Measurements from ENCODE around the gene KRT7. TPM values are rescaled to one million over a fixed set of nuclear protein-coding genes. Genes with fewer than 3 reads are reported as not detected.

Gene KRT7
- total and polyA plus RNA-seq, 2 donors (not counting 3 experiments of a cell fraction or from before 2014, with no cell fraction given): 120 to 293 TPM

GRCh38 chr12:52225752-52226151, 7.3 kb upstream of the KRT7 start:
- H3K9me1 ChIP-seq (replicated peaks; ENCODE audit: control insufficient read depth, extremely low read depth, insufficient read depth, low read length): no peaks in the 10 kb centered on the region
- dilution Hi-C loops (cut with MboI; ENCODE audit: extremely low pct_ligation_motif_present, low sequenced_read_pairs) (no loop called here), intact Hi-C loops (cut with micrococcal nuclease) (no loop called here)
- H3K4me1 ChIP-seq (ENCODE audit: control insufficient read depth, extremely low read depth, insufficient read depth, low read length): peaks cover 16% of the 10 kb centered on the region
- no peaks in the 10 kb centered on the region for H4K20me1 ChIP-seq (replicated peaks; ENCODE audit: control insufficient read depth, extremely low read depth, insufficient read depth, low read length)
- H3K79me2 ChIP-seq (ENCODE audit: control insufficient read depth, insufficient read depth, low read length): no peaks in the 10 kb centered on the region
- H3K9ac ChIP-seq (replicated peaks; ENCODE audit: extremely low read depth, insufficient read depth, low read length): no peak overlapping the region
- POLR2A ChIA-PET: no interaction called here
- H2AFZ ChIP-seq (ENCODE audit: low read depth, low read length): no peak overlapping the region
- TF ChIP-seq MYC (IDR thresholded peaks at IDR 0.05; ENCODE audit: low read depth, low read length) (no peak), JUN (IDR thresholded peaks at IDR 0.05; ENCODE audit: borderline replicate concordance, insufficient read depth, insufficient read length, low read depth) (no peak), POLR2AphosphoS5 (IDR thresholded peaks at IDR 0.05; ENCODE audit: insufficient read depth, low read depth, low read length) (no peak), EZH2 (IDR thresholded peaks at IDR 0.05; ENCODE audit: borderline replicate concordance, low read depth, low read length, severe bottlenecking) (no peak), FOS (IDR thresholded peaks at IDR 0.05; ENCODE audit: borderline replicate concordance, insufficient read depth, low read length) (no peak), GATA2 (IDR thresholded peaks at IDR 0.05; ENCODE audit: insufficient read depth, insufficient read length, low read depth, low read length) (no peak), POLR2A (IDR thresholded peaks at IDR 0.05; ENCODE audit: low read depth, low read length) (no peak)
- TF ChIP-seq, protein P1, sequence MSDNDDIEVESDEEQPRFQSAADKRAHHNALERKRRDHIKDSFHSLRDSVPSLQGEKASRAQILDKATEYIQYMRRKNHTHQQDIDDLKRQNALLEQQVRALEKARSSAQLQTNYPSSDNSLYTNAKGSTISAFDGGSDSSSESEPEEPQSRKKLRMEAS (IDR thresholded peaks at IDR 0.05; ENCODE audit: insufficient read depth, insufficient read length): no peak
- TF ChIP-seq, protein P2, sequence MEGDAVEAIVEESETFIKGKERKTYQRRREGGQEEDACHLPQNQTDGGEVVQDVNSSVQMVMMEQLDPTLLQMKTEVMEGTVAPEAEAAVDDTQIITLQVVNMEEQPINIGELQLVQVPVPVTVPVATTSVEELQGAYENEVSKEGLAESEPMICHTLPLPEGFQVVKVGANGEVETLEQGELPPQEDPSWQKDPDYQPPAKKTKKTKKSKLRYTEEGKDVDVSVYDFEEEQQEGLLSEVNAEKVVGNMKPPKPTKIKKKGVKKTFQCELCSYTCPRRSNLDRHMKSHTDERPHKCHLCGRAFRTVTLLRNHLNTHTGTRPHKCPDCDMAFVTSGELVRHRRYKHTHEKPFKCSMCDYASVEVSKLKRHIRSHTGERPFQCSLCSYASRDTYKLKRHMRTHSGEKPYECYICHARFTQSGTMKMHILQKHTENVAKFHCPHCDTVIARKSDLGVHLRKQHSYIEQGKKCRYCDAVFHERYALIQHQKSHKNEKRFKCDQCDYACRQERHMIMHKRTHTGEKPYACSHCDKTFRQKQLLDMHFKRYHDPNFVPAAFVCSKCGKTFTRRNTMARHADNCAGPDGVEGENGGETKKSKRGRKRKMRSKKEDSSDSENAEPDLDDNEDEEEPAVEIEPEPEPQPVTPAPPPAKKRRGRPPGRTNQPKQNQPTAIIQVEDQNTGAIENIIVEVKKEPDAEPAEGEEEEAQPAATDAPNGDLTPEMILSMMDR (IDR thresholded peaks at IDR 0.05; ENCODE audit: extremely low read depth in 1 of 2, insufficient read depth in 1 of 2, low read depth in 1 of 2, low read length in 2 of 2): no peak
- H3K4me3 ChIP-seq (replicated peaks in 1 of 3; ENCODE audit: insufficient read depth in 1 of 3, low read depth in 1 of 3, low read length in 3 of 3): no peak overlapping the region
- no peaks in the 10 kb centered on the region for H3K9me3 ChIP-seq (replicated peaks; ENCODE audit: control insufficient read depth, insufficient read depth, low read length)
- DNase-seq (ENCODE audit: low read depth, low spot score) (no peak), FAIRE-seq (no peak)
- BruUV-seq (replicated peaks): no TSS peak
- no peaks in the 10 kb centered on the region for H3K27me3 ChIP-seq (ENCODE audit: control insufficient read depth in 2 of 2, insufficient read depth in 2 of 2, low read length in 2 of 2)
- CTCF ChIA-PET: interaction anchor here (1.2 to 3.1 kb wide), 5 partner anchors 9 to 102 kb away, joined by 3 to 10 read pairs (median 8); no protein-coding TSS in a partner anchor
- no peak overlapping the region for H3K27ac ChIP-seq (ENCODE audit: insufficient read depth, low read depth, low read length)
- no peak overlapping the region for H3K4me2 ChIP-seq (ENCODE audit: insufficient read depth, low read length)
- no peaks in the 10 kb centered on the region for H3K36me3 ChIP-seq (ENCODE audit: control insufficient read depth in 2 of 2, extremely low read depth in 1 of 2, insufficient read depth in 2 of 2, low read length in 2 of 2)
